Fibroblast of mammary gland (primary cell): ENCODE results near the gene GADD45B.
A peak's percentile ranks its signal among the peaks of the same experiment; 100 is the strongest.
"Not testable (repeated sequence)": the region's sequence is repeated elsewhere in the genome, so short reads cannot be mapped to it uniquely, and the experiment has no call there.

Experiments
- DNase-seq: peaks from one replicate; pipeline ENCODE4 v3.0.0-alpha.2; 2010; ENCODE audit warnings: low read depth
- H3K4me3 ChIP-seq: 2 replicates; pipeline ENCODE4 v1.5.1; 2011; ENCODE audit warnings: low read depth, mild to moderate bottlenecking, low read length, moderate library complexity; ENCODE audit not compliant: control insufficient read depth
- CTCF ChIP-seq: conservative IDR thresholded peaks from 2 replicates; pipeline ENCODE4 v1.5.1; 2011; ENCODE audit warnings: low read depth, low read length, inconsistent platforms; ENCODE audit not compliant: control insufficient read depth, insufficient read depth

Gene GADD45B

GRCh38 chr19:2454199-2454961, 21.5 kb upstream of the GADD45B start:
- no peak for TF ChIP-seq CTCF
- H3K4me3 ChIP-seq, result no peak overlapping the region
- DNase-seq, result no peak

- peak overlapping the region; percentile 85 for H3K4me3 ChIP-seq
- no peak for DNase-seq
- TF ChIP-seq CTCF, result no peak
Measured at GRCh38 chr19:2454962-2455850, 20.7 kb upstream of the GADD45B start.

- TF ChIP-seq CTCF, result no peak
- DNase-seq, result no peak
- peak overlapping the region; percentile 85 for H3K4me3 ChIP-seq
Measured at GRCh38 chr19:2455851-2456570, 19.9 kb upstream of the GADD45B start.

GRCh38 chr19:2457394-2458037, 18.4 kb upstream of the GADD45B start:
- H3K4me3 ChIP-seq, result peak overlapping the region; percentile 38
- TF ChIP-seq CTCF, result no peak
- DNase-seq, result no peak

GRCh38 chr19:2458054-2458453, 17.9 kb upstream of the GADD45B start:
- DNase-seq, result no peak
- TF ChIP-seq CTCF, result no peak
- H3K4me3 ChIP-seq, result no peak overlapping the region

GRCh38 chr19:2458776-2459175, 17.2 kb upstream of the GADD45B start:
- not testable (repeated sequence) for H3K4me3 ChIP-seq, DNase-seq
